GM12801 (cell line): Measurements from ENCODE around the gene CHCHD3.

Source experiments
- CTCF ChIP-seq: IDR thresholded peaks from one replicate; pipeline ENCODE4 v1.5.1; 2011; ENCODE audit warnings: control low read depth; ENCODE audit not compliant: insufficient read length; ENCODE audit errors: extremely low read depth

The CHCHD3 gene

GRCh38 chr7:133040674-133041073, 41.2 kb downstream of the CHCHD3 start:
- TF ChIP-seq CTCF: no peak

- no peak for TF ChIP-seq CTCF
Measured at GRCh38 chr7:133040178-133040577, 41.7 kb downstream of the CHCHD3 start.

- no peak for TF ChIP-seq CTCF
Measured at GRCh38 chr7:133039614-133040013, 42.3 kb downstream of the CHCHD3 start.

GRCh38 chr7:133036289-133036688, 45.6 kb downstream of the CHCHD3 start:
- TF ChIP-seq CTCF: no peak

- TF ChIP-seq CTCF: no peak
Measured at GRCh38 chr7:133030346-133030745, 51.5 kb downstream of the CHCHD3 start.

GRCh38 chr7:133029463-133029862, 52.4 kb downstream of the CHCHD3 start:
- no peak for TF ChIP-seq CTCF

- TF ChIP-seq CTCF: no peak
Measured at GRCh38 chr7:133027397-133027796, 54.5 kb downstream of the CHCHD3 start.
